Measurements from ENCODE around the gene MAN2B1.
"Not testable (repeated sequence)": the region's sequence is repeated elsewhere in the genome, so short reads cannot be mapped to it uniquely, and the experiment has no call there.

MAN2B1 gene

GRCh38 chr19:12656899-12657571 lies 9.5 kb downstream of the MAN2B1 start:
- no peak for FAIRE-seq

GRCh38 chr19:12655546-12655945 lies 11.0 kb downstream of the MAN2B1 start:
- FAIRE-seq, result no peak

GRCh38 chr19:12652219-12652618 lies 14.3 kb downstream of the MAN2B1 start:
- no peak for FAIRE-seq

- no peak for FAIRE-seq
Observed at GRCh38 chr19:12649941-12650340, 16.6 kb downstream of the MAN2B1 start.

- no peak for FAIRE-seq
Observed at GRCh38 chr19:12648088-12648487, 18.5 kb downstream of the MAN2B1 start.

GRCh38 chr19:12647490-12648071 lies 19.0 kb downstream of the MAN2B1 start:
- no peak for FAIRE-seq

GRCh38 chr19:12647047-12647446 lies 19.5 kb downstream of the MAN2B1 start:
- FAIRE-seq, result no peak

GRCh38 chr19:12646551-12646950 lies 20.0 kb downstream of the MAN2B1 start:
- no peak for FAIRE-seq

GRCh38 chr19:12643716-12644115 lies 22.8 kb downstream of the MAN2B1 start:
- not testable (repeated sequence) for FAIRE-seq

- no peak for FAIRE-seq
Observed at GRCh38 chr19:12642506-12642905, 24.0 kb downstream of the MAN2B1 start.

- FAIRE-seq, result no peak
Observed at GRCh38 chr19:12641456-12641855, 25.1 kb downstream of the MAN2B1 start.

- no peak for FAIRE-seq
Observed at GRCh38 chr19:12639901-12640613, 26.5 kb downstream of the MAN2B1 start.

- FAIRE-seq, result no peak
Observed at GRCh38 chr19:12638611-12639182, 27.8 kb downstream of the MAN2B1 start.

- no peak for FAIRE-seq
Observed at GRCh38 chr19:12636631-12637030, 29.9 kb downstream of the MAN2B1 start.

GRCh38 chr19:12629215-12629614 lies 37.3 kb downstream of the MAN2B1 start:
- no peak for FAIRE-seq

- no peak for FAIRE-seq
Observed at GRCh38 chr19:12628040-12629022, 38.2 kb downstream of the MAN2B1 start.

- no peak for FAIRE-seq
Observed at GRCh38 chr19:12626958-12627357, 39.6 kb downstream of the MAN2B1 start.

- no peak for FAIRE-seq
Observed at GRCh38 chr19:12623361-12624031, 43.0 kb downstream of the MAN2B1 start.

- not testable (repeated sequence) for FAIRE-seq
Observed at GRCh38 chr19:12621253-12622024, 45.1 kb downstream of the MAN2B1 start.

- no peak for FAIRE-seq
Observed at GRCh38 chr19:12617646-12618045, 48.9 kb downstream of the MAN2B1 start.

- no peak for FAIRE-seq
Observed at GRCh38 chr19:12611361-12611699, 55.2 kb downstream of the MAN2B1 start.

Data from colon (tissue), 2 donors.